Panc1 (cell line): ENCODE measurements around the gene VAC14. TPM values are rescaled to one million over a fixed set of nuclear protein-coding genes. Genes with fewer than 3 reads are reported as not detected.
A peak's percentile ranks its signal among the peaks of the same experiment; 100 is the strongest.

Source experiments
- ATAC-seq: fragments of 200-7000 bp; cut with Tn5 transposase; 2 replicates; pipeline ENCODE4 v1.9.1; 2020; ENCODE audit warnings: mild to moderate bottlenecking, moderate library complexity
- BruUV-seq: library from RNA; stranded (reverse); fragments of 400-500 nt; replicated peaks from 2 replicates; lab custom pipeline; 2021; lab: Mats Ljungman, UMichigan
- CTCF ChIA-PET: fragments of 300-600 bp; sonication (Branson Sonifier 250); formaldehyde crosslinking; loops from one replicate; lab custom pipeline; 2022; ENCODE audit warnings: antibody characterized with exemption; lab: Charles Lee
- POLR2A ChIA-PET: fragments of 300-600 bp; sonication (Branson Sonifier 250); formaldehyde crosslinking; loops from one replicate; lab custom pipeline; 2022; ENCODE audit warnings: antibody characterized with exemption; lab: Charles Lee
- DNase-seq: peaks from one replicate; pipeline ENCODE4 v3.0.0-alpha.2; 2010; ENCODE audit warnings: low read depth, low spot score
- H3K27ac ChIP-seq: 2 replicates; pipeline ENCODE4 v1.5.1; 2011; ENCODE audit warnings: mild to moderate bottlenecking, low read length, inconsistent platforms
- H3K27me3 ChIP-seq: fragments of 200-500 bp; sonication (Bioruptor generic); 2 replicates; pipeline ENCODE4 v1.6.0; 2014; ENCODE audit warnings: low read length, inconsistent platforms; ENCODE audit not compliant: control insufficient read depth, insufficient read depth
- H3K36me3 ChIP-seq: fragments of 200-500 bp; sonication (Bioruptor generic); 2 replicates; pipeline ENCODE4 v1.5.1; 2014; ENCODE audit warnings: inconsistent platforms, mild to moderate bottlenecking, low read length, moderate library complexity; ENCODE audit not compliant: control insufficient read depth, insufficient read depth
- H3K4me1 ChIP-seq: 2 replicates; pipeline ENCODE4 v1.5.1; 2011; ENCODE audit warnings: inconsistent platforms, mild to moderate bottlenecking, low read length, moderate library complexity; ENCODE audit not compliant: control insufficient read depth, insufficient read depth
- H3K4me3 ChIP-seq, 2 experiments: 2 replicates each; pipeline ENCODE4 v1.5.1; 2011 to 2012; ENCODE audit warnings: low read depth in 2 of 2, low read length in 2 of 2, mild to moderate bottlenecking in 2 of 2, inconsistent platforms in 1 of 2, moderate library complexity in 1 of 2
- H3K9me3 ChIP-seq: fragments of 200-500 bp; sonication (Bioruptor generic); 2 replicates; pipeline ENCODE4 v1.5.1; 2014; ENCODE audit warnings: low read depth, mild to moderate bottlenecking, inconsistent platforms, low read length, moderate library complexity; ENCODE audit not compliant: control insufficient read depth, insufficient read depth
- CTCF ChIP-seq: fragments of 450-650 bp; IDR thresholded peaks from 2 replicates; pipeline ENCODE4 v1.5.1; 2017; ENCODE audit warnings: mild to moderate bottlenecking
- POLR2AphosphoS5 ChIP-seq: IDR thresholded peaks from 2 replicates; pipeline ENCODE4 v1.6.1; 2012; ENCODE audit warnings: mild to moderate bottlenecking, low read depth, low read length, moderate library complexity
- REST ChIP-seq, 2 experiments: IDR thresholded peaks; 2 replicates each; pipeline ENCODE4 v1.6.1; 2011 to 2012; ENCODE audit warnings: low read depth in 2 of 2, control low read depth in 1 of 2, low read length in 1 of 2, mild to moderate bottlenecking in 1 of 2, moderate library complexity in 1 of 2; ENCODE audit not compliant: insufficient read depth in 1 of 2
- SIN3A ChIP-seq: IDR thresholded peaks from 2 replicates; pipeline ENCODE4 v1.6.1; 2012; ENCODE audit warnings: low read depth, mild to moderate bottlenecking, low read length, moderate library complexity, borderline replicate concordance; ENCODE audit not compliant: insufficient read depth
- TCF7L2 ChIP-seq: IDR thresholded peaks from 2 replicates; pipeline ENCODE4 v1.6.1; 2011; ENCODE audit warnings: mild to moderate bottlenecking, low read depth, low read length, inconsistent platforms
- in situ Hi-C: cut with HindIII; loops from 2 replicates; pipeline ENCODE4 v1.10.0; 2016; ENCODE audit warnings: low sequenced_read_pairs, low pct_unique_long_range_greater_than_20kb
- intact Hi-C: fragments of 100-400 bp; cut with micrococcal nuclease; formaldehyde crosslinking; loops from one replicate; pipeline ENCODE4 v1.10.0; 2022; ENCODE audit not compliant: unreplicated experiment
- total RNA-seq: library from RNA; stranded (reverse); gene quantifications from one replicate; pipeline ENCODE4 v1.2.1, GENCODE V29; 2021; ENCODE audit not compliant: unreplicated experiment

Gene VAC14
- total RNA-seq, 1 experiment from 2014 or later, result 37.9 TPM

GRCh38 chr16:70679671-70680494 lies 121.1 kb downstream of the VAC14 start:
- DNase-seq, result no peak
- no peak overlapping the region for H3K4me3 ChIP-seq
- no peak for ATAC-seq
- no peaks in the 10 kb centered on the region for H3K27me3 ChIP-seq
- no peaks in the 10 kb centered on the region for H3K9me3 ChIP-seq
- H3K27ac ChIP-seq, result no peak overlapping the region
- TF ChIP-seq CTCF, result peak; percentile 75; the same call in 1 of the 2 replicates
- TF ChIP-seq REST (IDR thresholded peaks at IDR 0.05; ENCODE audit: insufficient read depth in 1 of 2, low read depth in 2 of 2, low read length in 1 of 2), result no peak
- ChIA-PET POLR2A (no interaction called here), CTCF (interaction anchor here (0.5 to 1.3 kb wide), 2 partner anchors 12 to 91 kb away, joined by 4 to 5 read pairs; no protein-coding TSS in a partner anchor)
- peaks cover under 1% of the 10 kb centered on the region; the same call in 1 of the 2 replicates for H3K36me3 ChIP-seq
- in situ Hi-C loops (no loop called here), intact Hi-C loops (loop anchor here (5.0 kb wide), 1 partner anchor 92 kb away; no protein-coding TSS in a partner anchor)
- no TSS peak for BruUV-seq
- H3K4me1 ChIP-seq, result peaks cover 25% of the 10 kb centered on the region

- BruUV-seq, result no TSS peak
- intact Hi-C loops, result no loop called here
- CTCF ChIA-PET, result interaction anchor here (0.5 kb wide), 2 partner anchors 12 to 296 kb away, joined by 4 to 5 read pairs; no protein-coding TSS in a partner anchor
Observed at GRCh38 chr16:70678898-70679670, 121.9 kb downstream of the VAC14 start.

More at GRCh38 chr16:70678898-70679670, 121.9 kb downstream of the VAC14 start:
- TF ChIP-seq TCF7L2 (no peak), SIN3A (no peak), POLR2AphosphoS5 (no peak), CTCF (no peak), REST (IDR thresholded peaks at IDR 0.05; ENCODE audit: insufficient read depth in 1 of 2, low read depth in 2 of 2, low read length in 1 of 2) (no peak)
- in situ Hi-C loops, result no loop called here
- H3K4me1 ChIP-seq, result peaks cover 20% of the 10 kb centered on the region
- DNase-seq (no peak), ATAC-seq (no peak)
- POLR2A ChIA-PET, result no interaction called here
- no peak overlapping the region for H3K4me3 ChIP-seq
- H3K9me3 ChIP-seq, result no peaks in the 10 kb centered on the region
- no peaks in the 10 kb centered on the region for H3K27me3 ChIP-seq
- H3K27ac ChIP-seq, result no peak overlapping the region
- no peaks in the 10 kb centered on the region for H3K36me3 ChIP-seq
